HTR-8/SVneo (cell line): ENCODE data around the gene DCC.

Experiments used
- DNase-seq: peaks from one replicate; pipeline ENCODE4 v3.0.0; 2011; ENCODE audit warnings: low spot score, mixed read lengths; ENCODE audit not compliant: insufficient read length
- FAIRE-seq: peaks from 2 replicates; lab custom pipeline; 2011; peaks lifted over from hg19 to GRCh38; lab: Jason Lieb, UNC

DCC gene

DNA sequence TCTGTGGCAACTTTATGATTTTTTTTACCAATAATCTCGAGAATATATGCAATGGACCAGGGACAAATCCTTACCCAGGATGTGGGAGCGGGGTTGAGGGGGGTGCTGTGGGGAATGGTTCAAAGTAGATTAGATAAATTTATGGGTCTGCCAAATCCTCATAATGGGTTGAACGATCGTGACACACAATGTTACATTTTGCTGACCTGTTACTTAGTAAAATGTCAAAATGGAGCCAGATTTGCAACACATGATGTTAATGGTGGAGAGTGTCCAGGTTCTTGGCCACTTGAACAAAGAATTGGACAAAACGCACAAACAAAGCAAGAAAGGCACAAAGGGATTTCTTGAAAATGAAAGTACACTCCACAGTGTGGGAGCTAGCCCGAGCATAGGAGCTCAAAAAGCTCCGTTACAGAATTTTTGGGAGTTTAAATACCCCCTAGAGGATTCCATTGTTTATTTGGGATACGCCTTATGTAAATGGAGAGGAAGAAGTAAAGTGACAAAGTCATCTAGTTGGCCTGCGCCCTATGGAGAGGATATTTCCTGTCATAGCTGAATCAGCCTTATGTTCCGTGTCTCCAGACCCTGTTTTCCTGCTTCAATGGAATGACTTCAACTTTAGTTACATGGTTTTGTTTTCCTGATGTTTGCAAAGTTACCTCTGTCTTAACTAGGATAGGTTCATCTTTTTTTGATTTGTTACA is 776.0 kb downstream of the DCC start:
- DNase-seq (no peak), FAIRE-seq (no peak)

DNA sequence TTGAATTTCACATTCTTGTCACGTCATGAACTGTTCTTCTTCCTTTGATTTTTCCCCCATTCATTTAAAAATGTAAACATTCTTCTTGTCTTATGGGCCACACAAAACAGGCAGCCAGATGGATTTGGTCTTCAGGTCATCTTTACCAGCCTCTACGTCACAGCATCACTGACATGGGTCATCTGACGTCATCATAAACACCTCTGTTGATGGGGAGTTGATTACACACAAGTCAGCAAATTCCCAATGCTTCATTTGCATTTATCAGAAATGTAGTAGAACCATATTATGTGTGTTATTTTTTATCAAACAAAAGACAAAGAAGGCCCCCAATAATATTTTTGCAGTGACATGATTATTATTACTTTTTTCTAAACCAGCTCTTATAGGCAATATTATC is 777.9 kb downstream of the DCC start:
- FAIRE-seq (no peak), DNase-seq (no peak)

DNA sequence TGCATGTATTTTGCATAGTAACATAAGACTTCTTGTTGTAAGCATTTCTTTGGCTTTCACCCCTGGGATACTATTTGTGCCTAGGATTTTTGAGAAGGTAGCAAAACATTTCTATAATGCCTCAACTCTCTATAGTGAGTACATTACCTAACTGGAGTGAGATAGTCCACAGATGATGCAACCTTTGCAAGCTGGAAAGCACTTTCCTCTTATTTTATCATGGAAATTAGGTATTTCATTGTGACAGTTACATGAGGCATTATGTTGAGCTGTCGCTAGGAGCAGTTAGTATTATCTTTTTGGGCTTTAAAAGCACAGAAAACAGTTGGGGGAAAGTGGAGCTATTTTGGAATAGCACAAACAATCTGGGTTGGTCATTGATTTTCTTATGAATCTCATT is 786.2 kb downstream of the DCC start:
- DNase-seq (no peak), FAIRE-seq (no peak)

DNA sequence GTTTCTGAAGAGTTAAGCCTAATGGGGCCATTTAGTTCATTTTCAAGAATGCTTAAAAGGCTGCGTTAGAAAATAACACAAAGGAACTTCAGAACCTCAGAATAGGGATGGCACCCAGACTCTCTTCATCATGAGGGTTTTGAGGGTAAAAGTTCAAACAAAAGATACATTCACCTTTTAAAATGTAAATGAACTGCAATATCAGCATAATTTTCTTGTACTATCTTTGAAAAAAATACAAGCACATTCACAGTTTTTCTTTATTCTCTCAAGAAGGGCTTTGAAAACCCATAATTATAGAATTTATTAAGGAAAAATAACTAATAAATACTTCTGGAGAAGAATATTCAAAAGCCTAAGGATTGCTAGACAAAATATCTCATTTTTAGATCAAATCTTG is 791.0 kb downstream of the DCC start:
- DNase-seq, result no peak
- FAIRE-seq, result no peak

DNA sequence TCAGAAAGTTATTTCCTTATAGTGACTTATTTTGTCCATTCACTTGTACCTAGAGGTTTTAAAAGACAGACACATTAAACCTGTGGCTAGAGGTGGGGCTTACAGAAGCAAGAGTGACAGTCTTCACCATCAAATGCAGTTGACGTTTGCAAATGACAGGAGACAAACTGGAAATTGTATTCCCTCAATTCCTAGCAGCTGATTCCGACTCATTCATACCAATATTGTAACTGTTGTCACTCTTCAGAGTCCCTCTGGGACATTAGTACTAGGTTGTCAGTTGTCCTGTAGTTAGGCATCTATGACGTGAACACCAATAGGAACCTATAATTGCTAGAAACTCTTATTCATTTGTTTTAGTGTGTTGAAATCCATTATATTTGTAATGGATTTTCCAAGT is 794.7 kb downstream of the DCC start:
- no peak for DNase-seq
- no peak for FAIRE-seq

DNA sequence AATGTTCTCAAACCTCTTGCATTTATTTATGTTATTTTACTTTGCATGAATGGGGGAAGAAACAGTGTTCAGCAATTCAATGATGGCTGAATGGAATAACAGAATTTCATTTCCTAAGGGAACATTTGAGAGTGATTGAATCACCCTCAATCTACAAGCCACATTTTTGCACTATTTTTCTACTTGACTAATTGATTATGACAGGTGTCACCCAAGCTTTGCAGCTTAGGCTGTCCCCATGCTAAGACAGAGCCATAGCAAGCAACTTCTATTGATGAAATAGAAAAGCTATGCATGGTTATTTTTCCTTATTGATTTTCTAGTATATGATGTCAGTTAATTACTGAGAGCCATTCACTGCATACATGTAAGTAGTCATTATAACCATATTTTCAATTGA is 795.7 kb downstream of the DCC start:
- FAIRE-seq, result no peak
- no peak for DNase-seq

DNA sequence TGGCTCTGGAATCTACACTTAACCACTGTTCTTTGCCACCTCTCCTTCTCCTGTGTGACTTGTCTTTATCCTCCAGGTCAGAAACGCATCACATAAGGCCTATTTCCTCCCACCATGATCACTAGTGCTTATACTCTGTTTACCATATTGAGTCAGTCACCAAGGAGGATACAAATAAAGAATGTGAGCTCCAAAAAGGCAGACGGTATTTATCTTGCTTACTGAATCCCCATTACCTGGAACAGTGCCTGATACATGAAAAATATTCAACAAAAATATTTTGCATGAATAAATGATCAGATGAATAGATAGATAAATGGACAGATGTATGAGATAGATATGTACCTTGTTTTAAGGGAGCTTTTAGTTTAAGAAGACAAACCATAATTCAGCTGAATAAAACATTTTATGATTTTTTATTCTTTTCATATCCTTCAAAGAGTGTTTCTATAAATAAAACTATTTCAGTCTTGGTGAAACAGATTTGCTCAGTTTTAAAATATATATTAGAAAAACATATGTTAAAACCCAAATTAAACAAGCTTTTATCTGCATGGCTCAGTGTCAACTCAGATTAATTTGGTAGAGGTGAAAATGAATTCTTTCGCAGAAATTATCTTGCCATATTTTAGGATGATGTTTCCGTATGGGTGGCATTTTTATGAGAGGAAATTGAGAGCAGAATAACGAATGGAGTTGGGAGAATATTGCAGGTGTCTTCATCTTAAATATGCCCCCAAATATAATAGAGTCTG is 799.9 kb downstream of the DCC start:
- DNase-seq (no peak), FAIRE-seq (no peak)

DNA sequence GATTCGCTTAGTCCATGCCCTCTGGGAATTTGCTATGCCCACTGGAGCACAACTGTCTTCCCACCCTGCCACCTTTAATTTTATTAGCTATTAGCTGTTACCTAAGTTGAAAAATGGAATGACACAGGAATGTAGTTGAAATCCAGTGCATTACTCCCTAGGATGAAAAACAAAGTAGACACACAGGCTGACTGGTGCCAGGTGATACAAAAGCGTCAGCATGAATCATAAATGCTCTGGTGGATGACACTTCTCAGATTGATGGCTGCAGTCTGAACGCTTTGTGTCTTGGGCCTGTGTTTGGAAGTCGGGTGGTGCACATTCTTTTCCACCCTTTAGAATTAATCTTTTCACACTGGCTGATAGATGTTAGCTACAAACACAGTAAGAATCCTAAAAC is 802.0 kb downstream of the DCC start:
- DNase-seq (no peak), FAIRE-seq (no peak)

DNA sequence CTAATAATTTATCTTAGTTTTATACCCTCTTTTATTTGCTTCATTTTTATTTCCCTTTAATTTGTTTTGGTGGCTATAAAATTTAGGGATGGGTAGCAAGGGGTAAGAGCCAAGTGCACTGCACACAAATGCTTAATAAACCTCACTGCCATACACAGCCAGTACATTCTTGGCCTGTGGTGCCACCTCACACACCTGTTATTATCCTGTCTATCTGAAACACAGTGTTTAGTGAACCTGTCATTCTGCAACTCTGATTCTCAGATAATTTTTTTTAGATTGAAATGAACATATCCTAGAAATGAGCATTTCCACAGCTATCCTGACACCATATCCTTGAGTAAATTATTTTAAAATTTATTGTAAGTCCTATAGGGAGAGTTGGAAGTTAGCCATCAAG is 807.5 kb downstream of the DCC start:
- DNase-seq (no peak), FAIRE-seq (no peak)

DNA sequence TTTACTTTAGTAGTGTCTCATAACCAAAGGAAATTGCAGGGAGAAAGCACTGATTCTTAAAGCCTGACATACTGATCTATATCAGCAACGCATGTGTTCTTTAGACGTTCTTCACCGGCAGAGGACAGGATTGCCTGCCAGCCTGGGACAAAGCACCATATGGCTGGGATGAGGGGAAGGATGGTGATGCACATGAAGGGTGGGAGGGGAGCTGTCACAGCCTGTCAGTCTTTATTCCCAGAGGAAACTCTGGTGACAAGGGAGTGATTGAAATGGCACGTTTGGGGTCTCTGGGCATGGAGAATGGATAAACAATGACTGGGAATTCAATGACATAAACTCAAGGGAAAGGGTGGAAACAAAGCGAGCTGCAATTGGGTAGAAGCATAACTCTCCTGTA is 808.1 kb downstream of the DCC start:
- no peak for FAIRE-seq
- DNase-seq, result no peak

DNA sequence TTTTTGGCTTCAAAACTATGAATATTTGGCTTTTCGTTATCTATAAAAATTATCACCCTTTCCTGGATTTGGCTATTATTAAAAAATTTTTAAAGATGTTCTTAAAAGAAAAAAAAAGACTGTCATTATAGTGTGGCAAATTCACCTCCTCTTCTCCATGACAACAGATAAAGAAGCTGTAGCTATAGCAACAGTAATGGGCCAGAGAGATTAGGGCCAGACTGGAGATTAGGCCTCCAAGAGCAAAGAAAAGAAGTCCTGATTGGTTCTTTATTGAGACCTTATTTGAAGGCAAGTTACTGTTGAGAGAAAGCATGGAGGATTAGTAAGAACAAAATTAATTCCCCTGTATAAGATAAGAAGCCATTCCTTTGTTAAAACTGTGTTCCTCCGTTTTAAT is 812.5 kb downstream of the DCC start:
- no peak for DNase-seq
- FAIRE-seq, result no peak

DNA sequence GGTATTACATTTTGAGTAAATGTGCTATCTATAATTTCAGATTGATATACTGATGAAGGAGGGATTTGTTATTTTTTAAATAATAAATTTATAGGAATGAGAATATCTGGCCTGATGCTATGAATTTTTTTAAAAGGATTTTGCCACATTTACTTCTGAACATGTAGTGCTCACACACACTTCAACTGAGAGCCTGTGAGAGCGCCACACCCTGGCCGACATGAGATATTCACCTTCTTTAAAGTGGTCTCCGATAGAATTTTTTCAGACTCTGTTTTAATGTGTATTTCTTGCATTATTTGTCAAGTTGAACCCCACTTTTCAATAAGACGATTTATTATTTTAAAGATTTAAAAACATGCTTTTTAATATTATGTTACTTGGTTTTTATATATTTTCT is 813.3 kb downstream of the DCC start:
- FAIRE-seq, result no peak
- DNase-seq, result no peak

DNA sequence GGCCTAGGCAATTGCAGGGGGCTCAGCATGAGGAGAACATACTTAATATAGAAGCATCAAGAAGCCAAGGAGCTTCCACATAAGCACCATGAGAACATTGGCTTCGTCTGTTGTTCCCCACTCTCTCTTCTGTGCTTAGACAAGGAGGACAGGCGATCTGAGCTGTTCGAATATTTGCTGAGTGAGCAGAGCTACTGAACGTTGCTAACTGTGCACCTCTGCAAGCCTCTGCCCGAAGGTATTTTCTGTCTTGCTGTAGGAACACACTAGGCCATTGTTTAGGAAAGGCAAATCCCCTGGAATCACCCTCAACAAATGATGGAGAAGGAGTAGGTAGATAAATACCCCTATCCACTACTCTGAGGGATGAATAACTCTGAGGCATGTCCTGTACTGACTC is 813.8 kb downstream of the DCC start:
- FAIRE-seq, result no peak
- no peak for DNase-seq

DNA sequence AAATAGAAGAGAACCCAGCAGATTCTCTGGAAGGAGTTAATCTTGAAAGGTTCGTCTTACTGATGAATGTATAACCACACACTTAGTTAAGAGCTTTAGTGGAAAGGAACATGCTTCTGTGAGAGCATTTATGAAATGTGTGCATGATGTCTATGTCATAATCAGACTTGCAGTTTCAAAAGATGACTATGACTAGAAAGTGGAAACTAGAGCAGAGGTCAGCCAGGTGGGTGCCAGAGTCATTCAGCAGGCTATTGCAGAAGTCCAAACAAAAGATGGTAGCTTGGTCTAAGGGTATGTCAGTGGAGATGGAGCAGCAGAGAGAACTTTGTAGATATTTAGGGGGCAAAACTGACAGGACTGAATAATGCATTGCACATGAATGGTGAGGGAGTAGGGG is 825.8 kb downstream of the DCC start:
- no peak for FAIRE-seq
- DNase-seq, result no peak

DNA sequence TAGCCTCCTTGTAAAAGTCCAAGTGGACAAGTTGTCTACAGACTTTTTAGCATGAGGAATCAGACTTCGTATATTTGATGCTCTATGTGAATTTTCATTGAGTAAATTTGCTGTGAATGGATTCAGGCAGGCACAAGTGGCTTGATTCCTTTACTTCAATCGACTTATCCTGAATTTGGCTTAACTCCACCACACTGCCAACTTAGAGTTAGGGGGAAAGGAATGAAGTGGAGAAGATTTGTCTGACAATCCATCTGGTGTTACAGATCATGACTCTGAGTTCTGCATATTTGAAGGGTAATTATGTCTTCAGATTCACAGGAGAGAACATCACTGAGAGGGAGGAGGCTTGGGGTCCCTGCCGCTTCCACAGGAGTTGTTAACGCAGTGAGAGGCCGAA is 829.3 kb downstream of the DCC start:
- no peak for DNase-seq
- FAIRE-seq, result no peak

DNA sequence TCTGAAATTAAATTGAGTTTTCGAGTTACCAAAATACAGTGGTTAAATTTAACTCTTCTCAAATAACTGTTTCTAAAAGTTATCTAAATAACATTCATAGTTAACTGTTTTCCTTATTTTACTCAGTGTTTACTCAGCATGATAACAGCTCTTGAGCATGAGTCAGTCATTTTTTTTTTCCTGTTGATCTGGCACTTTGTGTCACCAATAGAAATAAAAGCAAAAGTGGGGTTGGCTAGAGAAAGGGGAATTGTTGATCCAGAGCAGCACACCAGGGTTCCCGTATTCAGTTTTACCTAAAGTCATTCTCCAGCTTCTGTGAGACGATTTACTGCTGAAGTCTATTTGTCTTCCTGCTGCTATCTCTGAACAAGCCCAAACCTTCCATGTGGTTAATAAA is 851.6 kb downstream of the DCC start:
- DNase-seq, result no peak
- FAIRE-seq, result no peak

DNA sequence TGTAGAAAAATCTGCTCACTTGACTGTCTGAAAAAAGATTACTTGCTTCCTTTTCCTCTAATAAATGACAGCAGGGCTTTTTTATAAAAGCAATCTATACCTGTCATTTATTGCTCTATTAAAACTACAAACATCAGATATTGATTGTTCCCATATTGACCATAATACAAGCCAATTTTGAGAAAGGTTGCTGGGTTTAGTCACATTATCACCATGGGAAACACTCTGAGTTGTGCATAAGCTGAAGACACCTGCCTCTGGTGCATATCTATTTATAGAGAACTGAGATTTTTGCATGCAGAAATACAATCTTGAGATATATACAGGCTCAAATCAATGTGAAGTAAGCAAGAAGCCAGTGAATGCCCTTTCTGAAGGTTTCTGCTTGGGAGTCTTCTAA is 853.9 kb downstream of the DCC start:
- FAIRE-seq, result no peak
- DNase-seq, result no peak

DNA sequence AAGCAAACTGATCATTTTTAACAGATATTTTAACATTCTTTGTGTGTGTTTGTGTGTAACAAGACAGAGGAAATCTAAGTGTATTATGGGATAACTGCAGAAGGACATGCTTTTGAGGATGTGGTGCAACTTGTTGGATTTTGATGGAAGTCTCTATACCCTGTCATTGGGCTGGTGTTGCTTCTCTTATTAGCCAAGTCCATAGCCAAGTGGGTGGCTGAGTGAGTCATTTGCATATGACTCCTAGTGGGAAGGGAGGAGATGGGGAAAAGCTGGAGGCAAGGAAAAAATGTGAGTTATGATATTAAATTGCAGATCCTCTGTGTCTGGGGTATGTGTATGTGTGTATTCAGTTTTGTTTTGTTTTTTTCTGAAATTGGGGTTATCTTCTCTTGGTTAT is 879.9 kb downstream of the DCC start:
- DNase-seq (no peak), FAIRE-seq (no peak)

DNA sequence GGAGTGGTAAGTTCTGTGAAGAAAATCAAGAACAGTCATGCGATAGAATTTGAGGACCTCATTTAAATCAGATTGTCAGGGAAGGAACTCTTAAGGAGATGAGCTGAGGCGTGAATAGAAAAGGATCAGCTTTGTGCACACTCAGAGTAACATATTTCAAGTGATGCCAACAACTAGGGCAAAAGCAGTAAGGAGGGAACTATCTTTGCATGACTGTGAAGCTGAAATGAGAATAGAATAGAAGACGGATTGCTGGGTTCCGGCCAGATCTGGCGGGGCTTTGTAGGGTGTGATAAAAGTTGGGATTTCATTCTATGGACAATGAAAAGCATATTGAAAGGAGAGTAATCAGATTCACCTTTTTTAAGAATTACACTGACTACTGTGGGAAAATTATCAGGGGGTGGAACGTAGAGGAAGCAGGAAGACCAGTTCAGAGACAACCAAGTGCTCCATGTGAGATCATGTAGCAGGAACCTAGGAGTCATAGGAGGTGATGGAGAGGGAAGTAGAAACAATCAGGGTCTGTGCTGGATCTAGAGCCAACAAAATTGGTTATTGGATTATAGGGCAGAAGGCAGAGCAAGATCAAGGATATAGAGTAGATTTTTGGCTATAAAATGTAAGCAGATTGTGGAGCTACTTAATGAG is 884.3 kb downstream of the DCC start:
- FAIRE-seq, result no peak
- DNase-seq, result no peak

DNA sequence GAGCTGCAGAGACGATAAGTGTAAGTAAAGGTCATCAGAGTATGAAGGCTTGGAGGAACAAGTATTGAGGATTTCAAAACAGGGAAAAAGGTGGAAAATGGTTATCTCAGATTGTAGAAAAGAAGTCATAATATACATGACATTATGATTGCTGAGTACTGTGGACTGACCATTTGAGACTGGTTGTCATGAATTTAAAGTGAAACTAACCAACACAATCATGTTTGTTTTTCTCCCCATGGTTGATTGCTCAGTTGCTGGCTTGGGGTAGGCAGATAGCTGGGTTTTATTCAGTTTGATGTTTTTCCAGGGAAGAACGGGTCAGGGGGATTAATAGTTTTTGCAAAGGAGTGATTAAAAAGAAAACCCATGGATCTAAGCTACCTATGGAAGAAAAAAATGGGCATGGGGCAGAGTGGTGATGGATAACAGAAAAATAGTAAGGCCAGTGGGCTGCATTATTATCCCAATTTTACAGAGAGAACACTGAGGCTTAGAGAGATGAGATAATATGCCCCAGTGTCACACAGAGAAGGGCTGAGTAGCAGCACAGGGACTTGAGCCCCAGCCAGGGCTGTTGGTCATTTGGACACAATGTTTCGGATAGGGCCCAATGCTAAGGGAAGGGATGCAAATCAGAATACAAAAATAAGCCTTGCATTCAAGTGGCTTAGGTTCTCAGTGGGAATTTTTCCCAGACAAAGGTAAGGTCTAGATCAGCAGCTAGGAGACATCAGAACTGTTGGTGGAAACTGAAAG is 885.7 kb downstream of the DCC start:
- FAIRE-seq (no peak), DNase-seq (no peak)

DNA sequence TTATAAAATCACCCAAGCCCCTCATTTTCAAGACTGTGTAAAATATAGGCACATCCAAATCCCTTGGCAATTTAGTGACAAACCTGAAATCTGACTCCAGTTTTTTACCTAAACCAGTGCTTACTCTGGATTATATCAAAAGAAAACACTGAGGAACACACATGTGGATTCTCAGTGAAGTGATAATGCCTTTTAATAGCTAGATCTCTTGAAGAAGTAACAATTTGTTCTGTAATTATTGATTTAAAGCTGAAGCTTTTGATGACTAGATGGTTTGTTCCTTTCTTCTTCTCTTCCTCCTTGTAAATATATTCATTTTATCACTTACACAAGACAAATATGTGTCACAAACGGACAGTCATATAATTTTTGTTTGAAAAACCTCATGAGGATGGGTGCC is 894.6 kb downstream of the DCC start:
- FAIRE-seq (no peak), DNase-seq (no peak)
